HG02759 (cell line): ENCODE results near the gene KRTAP10-5.
"Not testable (repeated sequence)": the region's sequence is repeated elsewhere in the genome, so short reads cannot be mapped to it uniquely, and the experiment has no call there.

Source experiments
- ATAC-seq: cut with Tn5 transposase; IDR thresholded peaks from one replicate; pipeline ENCODE4 v1.9.1; 2021; ENCODE audit warnings: mild to moderate bottlenecking, moderate library complexity; ENCODE audit not compliant: unreplicated experiment

The KRTAP10-5 gene

GRCh38 chr21:44591801-44592130, 11.4 kb upstream of the KRTAP10-5 start:
- not testable (repeated sequence) for ATAC-seq

DNA sequence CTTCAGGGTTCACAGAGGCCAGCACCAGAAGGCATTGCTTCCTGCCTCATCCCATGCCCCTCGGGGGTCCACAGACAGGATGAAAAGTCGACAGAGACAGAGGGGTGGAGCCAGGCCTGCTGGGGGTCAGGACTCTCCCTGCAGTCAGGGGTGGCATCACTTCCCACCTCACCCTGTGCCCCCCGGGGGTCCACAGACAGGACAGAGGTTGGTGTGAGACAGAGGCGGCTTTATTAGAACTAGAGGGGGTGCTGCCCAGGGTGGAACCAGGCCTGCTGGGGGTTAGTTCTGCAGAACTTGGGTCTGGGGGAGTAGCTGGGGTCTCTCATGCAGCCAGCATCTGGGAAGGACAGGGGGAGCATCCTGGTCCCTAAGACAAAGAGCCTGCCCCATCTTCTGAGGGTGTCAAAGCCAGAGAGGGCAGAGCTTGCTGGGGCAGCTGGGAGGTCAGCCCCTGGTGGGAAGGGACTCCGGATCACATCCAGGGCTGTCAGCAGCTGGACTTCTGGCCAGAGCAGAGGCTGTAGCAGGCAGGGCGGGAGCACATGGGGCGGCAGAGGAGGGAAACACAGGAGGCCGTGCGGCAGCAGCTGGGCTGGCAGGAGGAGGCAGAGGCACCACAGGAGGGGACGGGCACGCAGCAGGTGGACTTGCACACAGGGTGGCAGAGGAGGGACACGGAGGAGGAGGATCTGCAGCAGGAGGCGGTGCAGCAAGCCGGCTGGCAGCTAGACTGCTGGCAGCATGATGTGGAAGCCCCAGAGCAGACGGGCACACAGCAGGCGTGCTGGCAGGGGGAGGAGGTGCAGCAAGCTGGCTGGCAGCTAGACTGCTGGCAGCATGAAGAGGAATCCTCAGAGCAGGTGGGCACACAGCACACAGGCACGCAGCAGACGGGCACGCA, 10.7 kb upstream of the KRTAP10-5 start:
- ATAC-seq: not testable (repeated sequence)

GRCh38 chr21:44590311-44590721, 9.9 kb upstream of the KRTAP10-5 start:
- no peak for ATAC-seq

DNA sequence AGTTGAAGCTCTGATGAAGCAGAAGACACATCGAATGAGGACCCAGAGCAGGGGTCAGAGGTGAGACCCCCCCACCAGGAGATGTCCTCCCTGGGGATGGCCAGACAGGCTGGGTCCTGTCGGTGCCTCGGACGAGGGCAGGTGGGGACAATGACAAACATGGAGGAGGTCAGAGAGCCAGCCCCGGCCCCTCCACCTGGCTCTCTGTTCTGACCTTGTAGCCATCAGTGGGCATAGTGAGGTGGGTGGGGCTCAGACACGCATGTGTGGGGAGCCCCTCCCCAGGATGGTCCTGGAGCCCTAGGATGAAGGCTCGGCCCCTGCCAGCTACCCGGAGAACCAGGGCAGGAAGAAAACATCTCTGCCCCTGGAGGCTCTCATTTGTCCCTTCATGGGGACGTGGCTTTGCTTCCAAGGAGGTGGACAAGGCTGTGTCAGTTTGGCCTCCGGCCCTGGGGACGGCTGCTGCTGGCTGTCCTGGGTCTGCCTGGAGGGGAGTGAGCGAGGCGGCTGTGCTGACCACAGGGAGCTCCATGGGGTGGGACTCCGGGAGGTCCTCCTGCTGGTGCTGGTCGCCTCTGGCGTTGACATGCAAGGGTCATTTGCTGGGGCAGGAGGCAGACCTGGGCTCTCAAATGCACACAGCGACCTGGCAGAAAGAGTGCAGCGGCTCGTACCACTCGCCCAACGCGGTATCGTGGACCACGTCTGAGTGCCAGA, 9.3 kb upstream of the KRTAP10-5 start:
- no peak for ATAC-seq

DNA sequence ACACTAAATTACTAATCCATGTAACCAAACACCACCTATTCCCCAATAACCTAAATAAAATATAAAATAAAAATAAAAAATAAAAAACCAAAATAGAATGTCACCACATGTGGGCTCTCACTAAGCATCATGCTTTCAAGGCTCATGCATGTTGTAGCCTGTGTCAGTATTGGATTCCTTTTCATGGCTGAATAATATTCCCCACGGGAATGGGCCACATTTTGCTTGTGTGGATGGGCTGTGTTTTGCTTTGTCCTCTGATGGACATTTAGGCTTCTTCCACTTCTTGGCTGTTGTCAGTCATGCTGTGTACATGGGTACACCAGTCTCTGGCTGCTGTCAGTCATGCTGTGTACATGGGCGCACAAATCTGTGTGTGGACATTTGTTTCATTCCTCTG, 8.7 kb upstream of the KRTAP10-5 start:
- ATAC-seq: no peak

DNA sequence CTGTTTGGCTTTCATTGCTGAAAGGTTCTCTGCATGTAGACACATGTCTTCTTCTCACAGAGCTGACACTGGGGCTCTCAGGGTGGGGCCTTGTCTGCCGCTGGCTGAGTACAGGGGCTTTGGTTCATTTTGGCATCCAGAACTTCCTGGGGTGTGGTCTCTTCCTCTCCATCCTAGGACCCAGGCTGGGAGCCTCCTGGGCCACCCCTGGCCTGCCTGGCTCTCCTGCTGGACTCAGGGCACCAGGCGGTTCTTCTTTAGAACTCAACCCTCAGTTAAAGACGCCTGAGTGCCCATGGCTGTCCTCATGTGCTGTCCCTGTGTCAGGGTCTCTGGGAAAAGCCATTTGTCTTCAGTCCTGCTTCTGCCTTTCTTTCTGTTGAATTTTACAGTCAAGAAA, 5.5 kb upstream of the KRTAP10-5 start:
- ATAC-seq: no peak

- ATAC-seq: no peak
Observed at GRCh38 chr21:44583800-44584147, 3.4 kb upstream of the KRTAP10-5 start.

GRCh38 chr21:44583089-44583799, 2.8 kb upstream of the KRTAP10-5 start:
- no peak for ATAC-seq

- no peak for ATAC-seq
Observed at GRCh38 chr21:44582055-44582454, 1.7 kb upstream of the KRTAP10-5 start.

- no peak for ATAC-seq
Observed at GRCh38 chr21:44581158-44581557, 754 bp upstream of the KRTAP10-5 start.

DNA sequence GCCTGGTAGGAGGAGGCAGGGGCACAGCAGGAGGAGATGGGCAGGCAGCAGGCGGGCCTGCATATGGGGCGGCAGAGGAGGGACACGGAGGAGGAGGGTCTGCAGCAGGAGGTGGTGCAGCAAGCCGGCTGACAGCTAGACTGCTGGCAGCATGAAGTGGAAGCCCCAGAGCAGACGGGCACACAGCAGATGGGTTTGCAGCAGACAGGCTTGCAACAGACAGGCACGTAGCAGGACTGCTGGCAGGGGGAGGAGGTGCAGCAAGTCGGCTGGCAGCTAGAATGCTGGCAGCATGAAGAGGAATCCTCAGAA, 615 bp downstream of the KRTAP10-5 start:
- ATAC-seq: no peak

GRCh38 chr21:44579056-44579832, 1.2 kb downstream of the KRTAP10-5 start:
- no peak for ATAC-seq

DNA sequence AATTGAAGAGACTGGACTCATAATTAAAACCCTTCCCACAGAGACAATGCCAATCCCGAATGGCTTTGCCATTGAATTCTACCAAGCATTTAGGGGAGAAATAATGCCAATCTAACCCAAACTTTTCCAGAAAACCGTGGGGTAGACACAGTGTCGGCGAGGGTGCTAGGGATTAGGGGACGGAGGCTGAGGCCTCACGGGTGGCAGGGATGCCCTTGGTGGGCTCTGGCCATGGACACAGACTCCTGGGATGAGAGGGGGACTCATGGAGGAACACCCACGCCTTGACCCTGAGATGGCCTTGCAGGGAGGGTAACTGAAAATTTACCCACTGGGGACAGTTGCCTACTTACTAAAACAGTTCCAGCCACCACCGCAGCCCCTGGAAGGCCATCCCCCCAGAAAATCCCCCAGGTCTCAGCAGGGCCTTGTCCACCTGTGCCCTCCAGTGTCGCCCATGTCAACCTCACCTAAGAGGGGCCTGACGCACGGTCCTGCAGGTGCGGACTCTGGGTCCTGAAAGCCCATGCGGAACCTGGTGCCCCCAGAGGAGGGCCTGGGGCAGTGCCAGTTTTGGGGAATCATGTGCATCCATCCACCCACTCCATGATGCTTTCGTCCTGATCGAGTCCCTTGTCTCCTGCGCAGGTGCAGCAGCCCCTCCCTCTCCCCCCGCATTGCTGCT, 1.9 kb downstream of the KRTAP10-5 start:
- ATAC-seq: no peak

- ATAC-seq: no peak
Observed at GRCh38 chr21:44576025-44576420, 4.4 kb downstream of the KRTAP10-5 start.

DNA sequence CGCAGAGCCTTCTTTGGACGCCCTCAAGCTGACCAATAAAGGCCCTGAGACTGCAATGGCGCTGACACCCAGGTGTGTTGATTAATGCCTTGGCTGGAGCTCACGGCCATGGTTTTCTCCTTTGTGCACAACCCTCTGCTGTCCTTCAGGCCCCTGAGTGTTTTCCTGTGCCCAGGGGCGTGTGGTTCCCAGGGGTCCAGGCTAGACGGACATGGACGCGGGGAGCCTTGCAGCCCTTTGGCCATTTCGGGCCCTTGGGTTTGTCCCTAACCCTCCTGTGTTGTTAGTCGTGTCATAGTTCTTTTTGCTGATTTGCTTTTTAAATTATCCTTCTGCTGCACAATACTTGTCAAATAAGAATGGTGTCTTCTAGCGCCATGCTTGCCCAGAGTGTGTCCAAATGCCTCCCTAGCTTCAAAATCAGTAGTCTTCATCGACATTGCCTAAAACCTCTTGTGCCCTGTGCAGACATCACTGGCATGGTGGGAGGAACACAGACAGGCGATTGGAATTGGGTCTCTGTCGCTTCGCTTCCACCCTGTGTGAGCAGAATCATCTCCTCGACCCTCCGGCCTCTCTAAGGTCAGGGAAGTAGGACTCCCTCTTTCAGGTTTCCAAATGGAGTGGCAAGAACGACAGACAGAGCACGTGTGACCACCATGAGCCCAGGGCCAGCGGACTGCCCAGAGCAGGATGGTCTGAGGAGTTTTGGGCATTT, 4.9 kb downstream of the KRTAP10-5 start:
- ATAC-seq: no peak

- no peak for ATAC-seq
Observed at GRCh38 chr21:44574457-44575306, 5.7 kb downstream of the KRTAP10-5 start.

DNA sequence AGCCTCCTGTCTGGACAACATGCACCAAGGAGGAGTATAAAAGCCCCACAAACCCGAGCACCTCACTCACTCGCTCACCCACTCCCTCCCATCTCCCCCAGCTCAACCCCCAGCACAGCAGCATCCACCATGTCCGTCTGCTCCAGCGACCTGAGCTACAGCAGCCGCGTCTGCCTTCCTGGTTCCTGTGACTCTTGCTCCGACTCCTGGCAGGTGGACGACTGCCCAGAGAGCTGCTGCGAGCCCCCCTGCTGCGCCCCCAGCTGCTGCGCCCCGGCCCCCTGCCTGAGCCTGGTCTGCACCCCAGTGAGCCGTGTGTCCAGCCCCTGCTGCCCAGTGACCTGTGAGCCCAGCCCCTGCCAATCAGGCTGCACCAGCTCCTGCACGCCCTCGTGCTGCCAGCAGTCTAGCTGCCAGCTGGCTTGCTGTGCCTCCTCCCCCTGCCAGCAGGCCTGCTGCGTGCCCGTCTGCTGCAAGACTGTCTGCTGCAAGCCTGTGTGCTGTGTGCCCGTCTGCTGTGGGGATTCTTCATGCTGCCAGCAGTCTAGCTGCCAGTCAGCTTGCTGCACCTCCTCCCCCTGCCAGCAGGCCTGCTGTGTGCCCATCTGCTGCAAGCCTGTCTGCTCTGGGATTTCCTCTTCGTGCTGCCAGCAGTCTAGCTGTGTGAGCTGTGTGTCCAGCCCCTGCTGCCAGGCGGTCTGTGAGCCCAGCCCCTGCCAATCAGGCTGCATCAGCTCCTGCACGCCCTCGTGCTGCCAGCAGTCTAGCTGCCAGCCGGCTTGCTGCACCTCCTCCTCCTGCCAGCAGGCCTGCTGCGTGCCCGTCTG, 6.6 kb downstream of the KRTAP10-5 start, which contains the start of gene KRTAP10-4:
TSS of gene KRTAP10-4 (plus strand) at position 100 of the 827 bp plus-strand sequence. CDS start at position 130, 30 bp downstream.
- ATAC-seq: not testable (repeated sequence)
